Measurements from ENCODE around the gene TPO. TPM values are rescaled to one million over a fixed set of nuclear protein-coding genes. Genes with fewer than 3 reads are reported as not detected.

Gene TPO
- total RNA-seq, 4 donors from 2014 or later: 4,215 to 7,965 (median 5,966) TPM

DNA sequence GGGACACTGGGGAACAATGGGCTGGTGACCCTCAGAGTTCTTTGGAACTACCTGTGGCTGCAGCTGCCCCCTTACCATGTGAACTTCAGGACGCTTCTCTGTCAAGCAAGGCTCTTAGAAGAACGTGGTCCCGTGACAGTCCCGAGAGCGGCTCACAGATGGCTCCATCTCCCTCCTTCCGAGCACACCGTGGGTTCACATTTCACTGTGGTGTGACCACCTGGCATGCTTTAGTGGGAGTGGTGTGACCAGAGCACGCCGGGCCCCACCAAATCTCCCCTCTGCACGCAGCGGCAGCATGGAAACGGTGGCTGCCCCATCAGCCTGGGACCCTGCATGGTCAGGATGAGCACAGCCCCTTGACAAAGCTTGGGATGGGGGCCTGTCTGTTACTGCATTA lies 9.7 kb upstream of the TPO start:
- intact Hi-C loops (cut with DNase I): no loop called here
- Histone ChIP-seq H3K4me1 (peaks cover 19 to 28% of the 10 kb centered on the region in 2 donors), H3K27ac (no peak overlapping the region), H3K9me3 (no peaks in the 10 kb centered on the region), H3K36me3 (no peaks in the 10 kb centered on the region), H3K27me3 (no peaks in the 10 kb centered on the region), H3K4me3 (replicated peaks in 1 of 3) (no peak overlapping the region)
- TF ChIP-seq POLR2A (IDR thresholded peaks at IDR 0.05): no peak
- TF ChIP-seq, protein P1, sequence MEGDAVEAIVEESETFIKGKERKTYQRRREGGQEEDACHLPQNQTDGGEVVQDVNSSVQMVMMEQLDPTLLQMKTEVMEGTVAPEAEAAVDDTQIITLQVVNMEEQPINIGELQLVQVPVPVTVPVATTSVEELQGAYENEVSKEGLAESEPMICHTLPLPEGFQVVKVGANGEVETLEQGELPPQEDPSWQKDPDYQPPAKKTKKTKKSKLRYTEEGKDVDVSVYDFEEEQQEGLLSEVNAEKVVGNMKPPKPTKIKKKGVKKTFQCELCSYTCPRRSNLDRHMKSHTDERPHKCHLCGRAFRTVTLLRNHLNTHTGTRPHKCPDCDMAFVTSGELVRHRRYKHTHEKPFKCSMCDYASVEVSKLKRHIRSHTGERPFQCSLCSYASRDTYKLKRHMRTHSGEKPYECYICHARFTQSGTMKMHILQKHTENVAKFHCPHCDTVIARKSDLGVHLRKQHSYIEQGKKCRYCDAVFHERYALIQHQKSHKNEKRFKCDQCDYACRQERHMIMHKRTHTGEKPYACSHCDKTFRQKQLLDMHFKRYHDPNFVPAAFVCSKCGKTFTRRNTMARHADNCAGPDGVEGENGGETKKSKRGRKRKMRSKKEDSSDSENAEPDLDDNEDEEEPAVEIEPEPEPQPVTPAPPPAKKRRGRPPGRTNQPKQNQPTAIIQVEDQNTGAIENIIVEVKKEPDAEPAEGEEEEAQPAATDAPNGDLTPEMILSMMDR (IDR thresholded peaks at IDR 0.05): no peak
- WGBS, 2 donors: 90 to 97% methylated on average over 10 to 12 of the region's 12 CpGs
- no peak for DNase-seq

DNA sequence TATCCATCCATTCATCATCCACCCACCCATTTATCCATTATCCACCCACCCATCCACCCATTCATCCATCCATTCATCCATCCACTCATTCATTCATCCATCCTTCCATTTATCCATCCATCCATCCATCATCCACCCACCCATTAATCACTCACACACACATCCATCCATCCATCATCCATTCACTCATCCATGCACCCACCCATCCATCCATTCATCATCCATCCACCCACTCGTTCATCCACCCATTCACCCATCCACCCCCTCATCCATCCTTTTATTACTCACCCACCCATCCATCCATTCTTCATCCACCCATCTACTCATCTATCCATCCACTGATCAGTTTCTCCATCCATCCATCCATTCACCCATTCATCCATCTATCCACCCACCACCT lies 8.1 kb upstream of the TPO start:
- no peak overlapping the region for H3K27ac ChIP-seq
- no peak for DNase-seq
- H3K4me1 ChIP-seq: peaks cover 31 to 37% of the 10 kb centered on the region in 2 donors
- H3K27me3 ChIP-seq: no peaks in the 10 kb centered on the region
- WGBS, 2 donors: 90 to 94% methylated on average over 1 of the region's 1 CpG
- no peaks in the 10 kb centered on the region for H3K9me3 ChIP-seq
- no peaks in the 10 kb centered on the region for H3K36me3 ChIP-seq
- TF ChIP-seq POLR2A (IDR thresholded peaks at IDR 0.05): no peak
- TF ChIP-seq, protein P1 (IDR thresholded peaks at IDR 0.05): no peak
- intact Hi-C loops (cut with DNase I): no loop called here
- H3K4me3 ChIP-seq (replicated peaks in 1 of 3): no peak overlapping the region

DNA sequence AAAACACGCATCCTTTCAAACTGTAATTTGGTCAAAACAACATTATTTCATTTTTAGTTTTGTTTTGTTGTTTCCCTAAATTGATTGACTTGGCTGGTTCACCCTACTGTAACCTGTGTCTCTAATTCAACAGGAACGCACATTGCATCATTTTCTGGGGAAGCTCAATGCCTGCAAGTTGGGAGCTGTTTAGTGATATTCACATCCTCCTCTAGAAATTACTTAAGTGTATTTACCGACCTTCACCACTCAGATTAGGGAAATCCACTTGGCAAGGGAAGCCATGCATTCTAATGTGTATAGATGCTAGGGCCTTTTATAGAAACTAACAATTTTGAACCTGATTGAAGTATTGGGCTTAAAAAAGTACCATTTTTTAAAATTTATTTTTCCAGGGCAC lies 7.3 kb upstream of the TPO start:
- no peaks in the 10 kb centered on the region for H3K27me3 ChIP-seq
- H3K4me1 ChIP-seq: peaks cover 31 to 42% of the 10 kb centered on the region in 2 donors
- no peaks in the 10 kb centered on the region for H3K9me3 ChIP-seq
- peak overlapping the region in 1 of 3 donors; percentile 90 for H3K27ac ChIP-seq
- intact Hi-C loops (cut with DNase I): no loop called here
- no peak for DNase-seq
- H3K4me3 ChIP-seq (replicated peaks in 1 of 3): no peak overlapping the region
- no peak for TF ChIP-seq POLR2A (IDR thresholded peaks at IDR 0.05)
- TF ChIP-seq, protein P1 (IDR thresholded peaks at IDR 0.05): no peak
- 79 to 90% methylated on average over 3 of the region's 3 CpGs for WGBS, 2 donors
- no peaks in the 10 kb centered on the region for H3K36me3 ChIP-seq

DNA sequence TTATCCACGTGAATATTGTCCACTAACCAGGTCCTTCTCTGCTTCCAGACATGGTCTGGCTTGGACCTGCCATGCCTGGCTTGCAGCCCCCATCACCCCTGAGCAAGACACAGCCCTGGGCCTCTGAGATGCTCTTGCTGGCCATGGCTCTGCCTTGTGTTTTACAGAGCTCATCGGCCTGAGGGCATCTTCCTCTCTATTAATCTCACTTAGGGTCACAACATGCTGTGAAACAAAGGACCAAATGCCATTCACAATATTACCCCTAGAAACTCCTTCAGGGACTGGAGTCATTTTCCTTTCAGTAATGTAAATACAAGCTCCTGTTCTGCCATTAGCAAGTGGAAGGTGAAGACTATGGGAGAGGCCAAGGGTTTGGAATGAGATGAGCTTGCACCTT lies 6.8 kb upstream of the TPO start:
- Histone ChIP-seq H3K27me3 (no peaks in the 10 kb centered on the region), H3K9me3 (no peaks in the 10 kb centered on the region), H3K36me3 (no peaks in the 10 kb centered on the region), H3K4me1 (peaks cover 31 to 42% of the 10 kb centered on the region in 2 donors), H3K27ac (peak overlapping the region in 2 of 3 donors; percentile 90 to 93), H3K4me3 (replicated peaks in 1 of 3) (no peak overlapping the region)
- intact Hi-C loops (cut with DNase I): no loop called here
- TF ChIP-seq, protein P1 (IDR thresholded peaks at IDR 0.05): no peak
- TF ChIP-seq POLR2A (IDR thresholded peaks at IDR 0.05): no peak
- no peak for DNase-seq
- WGBS, 2 donors: 82 to 91% methylated on average over 2 of the region's 2 CpGs

DNA sequence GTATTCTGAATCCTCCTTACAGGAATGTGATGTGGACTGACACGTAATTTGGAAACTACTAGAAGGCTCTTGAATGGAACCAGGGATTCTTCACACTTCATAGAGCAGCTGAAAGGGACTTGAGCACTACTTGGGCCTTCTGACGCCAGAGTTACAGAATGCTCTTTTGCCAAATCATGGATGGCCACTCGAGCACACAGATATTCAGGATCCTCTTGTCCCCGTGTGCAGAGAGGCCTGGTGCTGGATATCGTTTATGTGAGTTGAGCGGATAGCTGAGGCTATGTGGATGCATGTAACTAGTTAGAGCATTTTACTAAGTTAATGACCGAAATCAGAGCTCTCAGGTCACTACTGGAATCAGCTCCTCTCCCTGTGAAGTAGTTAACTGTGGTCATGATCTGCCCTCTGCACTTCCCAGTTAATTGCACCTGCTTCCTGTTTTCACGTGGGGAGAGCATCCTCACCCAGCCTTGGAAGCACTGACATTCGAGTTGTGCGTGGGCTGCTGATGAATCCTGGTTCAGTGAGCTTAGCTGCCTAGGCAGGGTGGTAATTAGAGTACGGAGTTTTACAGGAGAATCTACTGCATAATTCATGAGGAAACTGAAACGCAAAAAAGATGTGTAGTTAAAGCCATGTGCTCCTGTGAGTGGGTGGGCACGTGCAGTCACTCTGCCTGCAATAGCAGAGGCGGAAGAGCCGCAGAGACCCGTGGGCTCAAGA lies 5.2 kb upstream of the TPO start:
- intact Hi-C loops (cut with DNase I): no loop called here
- Histone ChIP-seq H3K4me3 (replicated peaks in 1 of 3) (no peak overlapping the region), H3K9me3 (no peaks in the 10 kb centered on the region), H3K4me1 (peaks cover 44 to 57% of the 10 kb centered on the region in 2 donors), H3K27ac (peak overlapping the region; percentile 76 to 93 (median 90)), H3K27me3 (no peaks in the 10 kb centered on the region), H3K36me3 (no peaks in the 10 kb centered on the region)
- peak; percentile 84 to 86 for DNase-seq
- peak in 1 of 2 donors; percentile 81 for TF ChIP-seq POLR2A (IDR thresholded peaks at IDR 0.05)
- TF ChIP-seq, protein P1 (IDR thresholded peaks at IDR 0.05): peak in 1 of 6 experiments; percentile 7
- WGBS, 2 donors: 49 to 50% methylated on average over 16 of the region's 16 CpGs

Measured in thyroid gland (tissue), 4 donors.